OCI-LY7 (cell line): ENCODE data around the gene PHOX2B.

Source experiments
- CTCF ChIP-seq: fragments of 200-600 bp; sonication (generic); conservative IDR thresholded peaks from 2 replicates; pipeline ENCODE4 v1.5.1; 2014; ENCODE audit warnings: mild to moderate bottlenecking, antibody characterized with exemption, low read length, moderate library complexity, mixed read lengths
- EZH2phosphoT487 ChIP-seq: fragments of 200-600 bp; sonication (generic); IDR thresholded peaks from 2 replicates; pipeline ENCODE4 v1.6.1; 2018; ENCODE audit warnings: low read depth, borderline replicate concordance, mild to moderate bottlenecking, mixed run types, antibody characterized with exemption, low read length, moderate library complexity, mixed read lengths

- TF ChIP-seq CTCF (no peak), EZH2phosphoT487 (no peak)
These were observed 3.8 kb downstream of the PHOX2B start for GRCh38 chr4:41744572-41745291.
